HG02642 (cell line): ENCODE data around the gene NINL.

Source experiments
- ATAC-seq: cut with Tn5 transposase; IDR thresholded peaks from one replicate; pipeline ENCODE4 v1.9.1; 2021; ENCODE audit warnings: mild to moderate bottlenecking; ENCODE audit not compliant: unreplicated experiment, poor library complexity

The NINL gene

DNA sequence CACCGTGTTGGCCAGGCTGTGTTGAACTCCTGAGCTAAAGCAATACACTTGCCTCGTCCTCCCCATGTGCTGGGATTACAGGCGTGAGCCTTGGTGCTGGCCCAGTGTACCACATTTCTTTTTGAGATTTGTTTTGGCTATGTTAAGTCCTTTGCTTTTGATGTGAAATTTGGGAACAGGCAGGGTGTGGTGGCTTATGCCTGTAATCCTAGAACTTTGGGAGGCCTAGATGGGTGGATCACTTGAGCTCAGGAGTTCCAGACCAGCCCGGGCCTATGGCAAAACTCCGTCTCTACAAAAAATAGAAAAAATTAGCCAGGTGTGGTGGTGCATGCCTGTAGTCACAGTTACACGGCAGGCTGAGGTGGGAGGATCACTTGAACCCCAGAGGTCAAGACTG is 137.7 kb downstream of the NINL start:
- no peak for ATAC-seq

DNA sequence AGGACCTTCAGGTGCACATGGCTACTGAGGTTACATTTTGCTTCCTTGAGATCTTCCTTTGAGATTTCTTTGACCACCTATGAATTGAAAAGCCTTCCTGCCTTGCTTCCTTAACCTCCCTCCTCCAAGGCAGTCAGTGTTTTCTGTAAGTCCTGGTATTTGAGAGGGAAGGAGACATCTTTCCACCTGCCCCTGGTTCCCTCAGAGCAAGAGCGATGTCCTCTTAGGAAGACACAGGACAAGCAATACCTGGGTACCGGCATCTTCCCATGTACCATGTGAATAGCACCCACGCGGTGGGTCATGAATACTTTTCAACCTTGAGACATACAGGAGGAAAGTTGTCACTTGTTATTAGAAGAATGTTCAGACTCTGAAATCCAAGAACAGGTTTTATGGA is 140.8 kb downstream of the NINL start:
- no peak for ATAC-seq

DNA sequence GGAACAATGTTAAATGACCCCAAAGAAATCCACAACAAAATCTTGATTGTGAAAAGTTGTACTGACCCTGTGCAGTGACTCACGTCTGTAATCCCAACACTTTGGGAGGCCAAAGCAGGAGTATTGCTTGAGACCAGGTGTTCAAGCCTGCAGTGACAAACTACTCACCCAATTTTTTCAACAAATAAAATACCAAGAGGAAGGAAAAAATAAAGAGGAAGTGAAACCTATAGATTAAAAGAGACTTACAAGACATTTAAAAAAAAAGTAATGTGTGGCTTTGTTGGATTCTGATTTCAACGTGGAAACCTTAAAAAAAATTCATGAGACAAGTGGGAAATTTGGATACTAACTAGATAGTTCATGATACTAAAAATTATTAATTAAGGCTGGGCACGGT is 146.0 kb downstream of the NINL start:
- ATAC-seq: no peak

- ATAC-seq: no peak
These were observed 148.2 kb downstream of the NINL start for GRCh38 chr20:25437153-25437581.

DNA sequence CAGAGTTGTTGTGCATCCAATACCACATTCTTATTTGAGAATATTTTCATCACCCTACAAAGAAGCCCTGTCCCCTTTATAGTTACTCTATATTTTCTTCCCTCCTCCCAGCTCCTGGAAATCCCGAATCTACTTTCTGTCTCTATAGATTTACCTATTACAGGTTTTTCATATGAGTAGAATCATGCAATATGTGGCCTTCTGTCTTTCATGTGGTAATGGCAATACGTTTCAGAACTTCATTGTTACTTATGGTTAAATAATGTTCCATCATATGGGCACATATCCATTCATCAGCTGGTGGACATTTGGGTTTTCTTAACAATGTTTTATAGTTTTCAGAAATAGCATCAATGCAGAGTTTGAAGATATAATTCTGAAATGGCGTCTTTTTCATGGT is 160.8 kb downstream of the NINL start:
- no peak for ATAC-seq

GRCh38 chr20:25422032-25422431 is 163.3 kb downstream of the NINL start:
- no peak for ATAC-seq

GRCh38 chr20:25421102-25421501 is 164.2 kb downstream of the NINL start:
- no peak for ATAC-seq

GRCh38 chr20:25418776-25419175 is 166.6 kb downstream of the NINL start:
- no peak for ATAC-seq

DNA sequence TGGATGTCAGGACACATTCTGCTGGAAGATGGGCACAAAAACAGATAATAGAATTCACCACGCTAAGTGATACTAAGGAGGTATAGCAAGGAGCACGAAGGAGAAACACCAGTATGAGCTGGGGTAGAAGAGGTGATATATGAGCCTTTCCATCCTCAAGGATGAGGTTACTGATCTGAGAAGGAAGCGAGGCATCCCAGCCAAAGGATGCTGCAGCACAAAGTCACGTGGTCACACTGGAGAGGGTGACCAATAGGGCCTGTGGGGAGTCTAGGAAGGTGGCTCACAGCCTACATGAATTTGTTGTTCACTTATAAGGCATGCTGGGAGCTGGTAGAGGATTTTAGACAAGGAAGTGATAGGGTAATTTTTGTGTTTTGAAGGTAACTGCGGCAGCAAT is 176.4 kb downstream of the NINL start:
- no peak for ATAC-seq

- no peak for ATAC-seq
These were observed 177.2 kb downstream of the NINL start for GRCh38 chr20:25408170-25408547.

DNA sequence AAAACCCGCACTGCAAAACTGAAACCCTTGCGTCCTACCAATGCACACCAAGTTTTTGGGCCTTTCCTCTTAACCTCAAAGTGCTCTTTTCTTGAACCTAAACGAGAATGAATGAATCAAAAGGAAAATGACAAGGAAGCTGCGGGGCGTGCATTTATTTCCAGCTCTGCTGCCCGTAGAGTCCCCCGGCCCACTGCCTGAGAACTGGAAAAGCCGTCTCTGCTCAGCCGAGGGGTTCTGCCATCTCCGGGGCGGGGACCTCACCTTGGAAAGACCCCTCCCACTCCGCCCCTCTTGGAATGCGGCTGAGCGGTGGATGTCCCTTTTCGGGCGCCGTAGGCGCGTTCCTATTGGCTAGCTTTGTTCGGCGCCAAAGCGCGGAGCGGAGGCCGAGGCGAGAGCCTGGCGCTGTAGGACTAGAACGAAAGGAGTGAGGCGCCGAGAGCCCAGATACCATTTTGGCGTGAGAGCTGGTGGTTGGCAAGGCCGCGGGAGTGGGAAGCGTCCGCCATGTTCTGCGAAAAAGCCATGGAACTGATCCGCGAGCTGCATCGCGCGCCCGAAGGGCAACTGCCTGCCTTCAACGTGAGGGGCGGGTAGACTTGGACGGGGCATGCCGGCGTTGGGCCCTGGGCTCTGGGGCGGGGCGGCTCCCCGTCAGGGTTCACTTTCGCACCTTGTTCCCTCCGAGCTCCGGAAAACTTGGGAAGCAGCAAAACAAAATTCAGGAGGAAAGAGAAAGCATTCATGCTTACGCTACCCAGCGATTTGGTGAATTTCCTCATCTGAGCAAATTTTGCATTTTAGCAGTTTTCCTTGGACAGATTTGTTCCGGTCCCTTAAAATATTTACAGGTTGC is 177.8 kb downstream of the NINL start, which contains the start of gene GINS1:
GINS1 (plus strand) TSS at position 363 of the 859 bp plus-strand sequence; CDS start at position 511, 148 bp downstream.
- peak; percentile 95 for ATAC-seq
